ENCODE results near the gene PGLYRP2.

DNA sequence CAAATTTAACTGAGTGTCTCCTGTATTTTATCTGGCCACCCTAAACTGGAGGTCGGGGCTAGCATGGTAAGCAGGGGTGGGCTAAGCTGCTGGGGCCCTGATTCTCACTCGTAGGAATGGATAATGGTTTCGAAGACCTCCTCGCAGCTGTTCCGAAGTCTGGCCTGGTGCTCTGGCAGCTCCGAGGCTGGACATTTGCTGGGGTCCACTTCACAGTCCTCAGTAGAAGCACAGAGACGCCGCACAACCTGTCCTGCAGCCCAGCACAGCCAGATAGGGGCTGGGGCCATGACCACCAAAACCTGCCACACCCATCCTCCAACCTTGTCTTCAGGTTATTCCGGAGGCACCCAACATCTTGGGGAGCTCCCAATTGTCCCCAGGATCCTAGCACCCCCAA lies 23.3 kb downstream of the PGLYRP2 start:
- TF ChIP-seq, protein P1, sequence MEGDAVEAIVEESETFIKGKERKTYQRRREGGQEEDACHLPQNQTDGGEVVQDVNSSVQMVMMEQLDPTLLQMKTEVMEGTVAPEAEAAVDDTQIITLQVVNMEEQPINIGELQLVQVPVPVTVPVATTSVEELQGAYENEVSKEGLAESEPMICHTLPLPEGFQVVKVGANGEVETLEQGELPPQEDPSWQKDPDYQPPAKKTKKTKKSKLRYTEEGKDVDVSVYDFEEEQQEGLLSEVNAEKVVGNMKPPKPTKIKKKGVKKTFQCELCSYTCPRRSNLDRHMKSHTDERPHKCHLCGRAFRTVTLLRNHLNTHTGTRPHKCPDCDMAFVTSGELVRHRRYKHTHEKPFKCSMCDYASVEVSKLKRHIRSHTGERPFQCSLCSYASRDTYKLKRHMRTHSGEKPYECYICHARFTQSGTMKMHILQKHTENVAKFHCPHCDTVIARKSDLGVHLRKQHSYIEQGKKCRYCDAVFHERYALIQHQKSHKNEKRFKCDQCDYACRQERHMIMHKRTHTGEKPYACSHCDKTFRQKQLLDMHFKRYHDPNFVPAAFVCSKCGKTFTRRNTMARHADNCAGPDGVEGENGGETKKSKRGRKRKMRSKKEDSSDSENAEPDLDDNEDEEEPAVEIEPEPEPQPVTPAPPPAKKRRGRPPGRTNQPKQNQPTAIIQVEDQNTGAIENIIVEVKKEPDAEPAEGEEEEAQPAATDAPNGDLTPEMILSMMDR (IDR thresholded peaks at IDR 0.05; ENCODE audit: low read depth, low read length), result no peak
- TF ChIP-seq EZH2phosphoT487 (IDR thresholded peaks at IDR 0.05; ENCODE audit: low read depth), result no peak

Measured in OCI-LY3 (cell line).